Loucy (cell line): Measurements from ENCODE around the gene CHST12.
"Not testable (repeated sequence)": the region's sequence is repeated elsewhere in the genome, so short reads cannot be mapped to it uniquely, and the experiment has no call there.

ENCODE experiments used
- H2AFZ ChIP-seq: fragments of 200-600 bp; sonication (generic); 2 replicates; pipeline ENCODE4 v1.6.0; 2016; ENCODE audit warnings: antibody characterized with exemption, mild to moderate bottlenecking, low read length, moderate library complexity
- H3F3A ChIP-seq: fragments of 200-600 bp; 2 replicates; pipeline ENCODE4 v1.6.0; 2016; ENCODE audit warnings: antibody characterized with exemption, low read depth, mild to moderate bottlenecking
- H3K27me3 ChIP-seq: fragments of 200-600 bp; sonication (generic); 2 replicates; pipeline ENCODE4 v1.6.1; 2014; ENCODE audit warnings: low read length, mild to moderate bottlenecking; ENCODE audit not compliant: insufficient read depth, poor library complexity, severe bottlenecking
- H3K36me3 ChIP-seq: fragments of 200-600 bp; sonication (generic); 2 replicates; pipeline ENCODE4 v1.6.1; 2016; ENCODE audit warnings: low read length; ENCODE audit not compliant: insufficient read depth
- H3K4me1 ChIP-seq: fragments of 200-600 bp; sonication (generic); 2 replicates; pipeline ENCODE4 v1.5.1; 2014; ENCODE audit warnings: low read length, mild to moderate bottlenecking; ENCODE audit not compliant: insufficient read depth, poor library complexity, severe bottlenecking
- H3K4me2 ChIP-seq: fragments of 200-600 bp; sonication (generic); 2 replicates; pipeline ENCODE4 v1.6.0; 2014; ENCODE audit warnings: antibody characterized with exemption, low read length, low read depth, mild to moderate bottlenecking; ENCODE audit not compliant: poor library complexity, severe bottlenecking
- H3K4me3 ChIP-seq: fragments of 200-600 bp; sonication (generic); 2 replicates; pipeline ENCODE4 v1.5.1; 2014; ENCODE audit warnings: low read length, mild to moderate bottlenecking, mixed read lengths; ENCODE audit not compliant: poor library complexity, severe bottlenecking
- H3K79me2 ChIP-seq: fragments of 200-600 bp; sonication (generic); 2 replicates; pipeline ENCODE4 v1.6.1; 2014; ENCODE audit warnings: low read length; ENCODE audit not compliant: insufficient read depth
- H3K9ac ChIP-seq: fragments of 200-600 bp; sonication (generic); 2 replicates; pipeline ENCODE4 v1.6.0; 2014; ENCODE audit warnings: mild to moderate bottlenecking, low read depth, low read length, moderate library complexity; ENCODE audit not compliant: poor library complexity, severe bottlenecking
- H3K9me2 ChIP-seq: fragments of 200-600 bp; sonication (generic); replicated peaks from 2 replicates; pipeline ENCODE4 v1.6.1; 2016; ENCODE audit warnings: low read depth, low read length, mixed read lengths
- H3K9me3 ChIP-seq: fragments of 200-600 bp; sonication (generic); 2 replicates; pipeline ENCODE4 v1.6.1; 2014; ENCODE audit warnings: mild to moderate bottlenecking, antibody characterized with exemption, low read length, low read depth; ENCODE audit not compliant: insufficient read depth
- H4K20me1 ChIP-seq: fragments of 200-600 bp; sonication (generic); 2 replicates; pipeline ENCODE4 v1.6.0; 2014; ENCODE audit warnings: antibody characterized with exemption, low read length, mild to moderate bottlenecking; ENCODE audit not compliant: insufficient read depth, poor library complexity, severe bottlenecking
- CTCF ChIP-seq: fragments of 200-600 bp; sonication (generic); conservative IDR thresholded peaks from 2 replicates; pipeline ENCODE4 v1.5.1; 2014; ENCODE audit warnings: mild to moderate bottlenecking, antibody characterized with exemption, low read length
- EZH2phosphoT487 ChIP-seq: fragments of 200-600 bp; IDR thresholded peaks from 2 replicates; pipeline ENCODE4 v1.6.1; 2018; ENCODE audit warnings: antibody characterized with exemption, mild to moderate bottlenecking, moderate library complexity, borderline replicate concordance

Gene CHST12

GRCh38 chr7:2466675-2467074 is 63.3 kb downstream of the CHST12 start:
- no peaks in the 10 kb centered on the region for H3K36me3 ChIP-seq
- no peak overlapping the region for H2AFZ ChIP-seq
- no peaks in the 10 kb centered on the region for H3K9me2 ChIP-seq
- no peak overlapping the region for H3K9ac ChIP-seq
- H3K9me3 ChIP-seq: no peaks in the 10 kb centered on the region
- H3K27me3 ChIP-seq: no peaks in the 10 kb centered on the region
- no peaks in the 10 kb centered on the region for H4K20me1 ChIP-seq
- no peaks in the 10 kb centered on the region for H3K79me2 ChIP-seq
- H3K4me1 ChIP-seq: peaks cover 6% of the 10 kb centered on the region
- no peaks in the 10 kb centered on the region for H3F3A ChIP-seq
- no peak for TF ChIP-seq EZH2phosphoT487
- no peak for TF ChIP-seq CTCF
- H3K4me3 ChIP-seq: no peak overlapping the region
- no peak overlapping the region for H3K4me2 ChIP-seq

- no peaks in the 10 kb centered on the region for H3K79me2 ChIP-seq
- no peaks in the 10 kb centered on the region for H3K9me3 ChIP-seq
- no peak overlapping the region for H3K4me3 ChIP-seq
- H3K4me1 ChIP-seq: peaks cover 6% of the 10 kb centered on the region
- no peak overlapping the region for H3K4me2 ChIP-seq
- H3F3A ChIP-seq: no peaks in the 10 kb centered on the region
- H3K9ac ChIP-seq: no peak overlapping the region
- no peaks in the 10 kb centered on the region for H4K20me1 ChIP-seq
- no peaks in the 10 kb centered on the region for H3K27me3 ChIP-seq
- TF ChIP-seq CTCF (no peak), EZH2phosphoT487 (no peak)
- H3K9me2 ChIP-seq: no peaks in the 10 kb centered on the region
- no peak overlapping the region for H2AFZ ChIP-seq
- no peaks in the 10 kb centered on the region for H3K36me3 ChIP-seq
Measured at GRCh38 chr7:2468227-2468626, 64.8 kb downstream of the CHST12 start.

- not testable (repeated sequence) for H3F3A ChIP-seq, H2AFZ ChIP-seq, H3K4me3 ChIP-seq, H3K9ac ChIP-seq, H3K79me2 ChIP-seq, H3K27me3 ChIP-seq, H4K20me1 ChIP-seq, H3K9me3 ChIP-seq, H3K36me3 ChIP-seq, H3K4me1 ChIP-seq, H3K4me2 ChIP-seq, H3K9me2 ChIP-seq
Measured at GRCh38 chr7:2469460-2470203, 66.2 kb downstream of the CHST12 start.
